ENCODE measurements around the gene KRT73. TPM values are rescaled to one million over a fixed set of nuclear protein-coding genes. Genes with fewer than 3 reads are reported as not detected.

KRT73 gene
- total and polyA plus RNA-seq, 9 of the 15 experiments (the other 6 are each of a cell fraction or from before 2014, with no cell fraction given): 0.09 to 0.18 (median 0.13) TPM; not detected in 5

DNA sequence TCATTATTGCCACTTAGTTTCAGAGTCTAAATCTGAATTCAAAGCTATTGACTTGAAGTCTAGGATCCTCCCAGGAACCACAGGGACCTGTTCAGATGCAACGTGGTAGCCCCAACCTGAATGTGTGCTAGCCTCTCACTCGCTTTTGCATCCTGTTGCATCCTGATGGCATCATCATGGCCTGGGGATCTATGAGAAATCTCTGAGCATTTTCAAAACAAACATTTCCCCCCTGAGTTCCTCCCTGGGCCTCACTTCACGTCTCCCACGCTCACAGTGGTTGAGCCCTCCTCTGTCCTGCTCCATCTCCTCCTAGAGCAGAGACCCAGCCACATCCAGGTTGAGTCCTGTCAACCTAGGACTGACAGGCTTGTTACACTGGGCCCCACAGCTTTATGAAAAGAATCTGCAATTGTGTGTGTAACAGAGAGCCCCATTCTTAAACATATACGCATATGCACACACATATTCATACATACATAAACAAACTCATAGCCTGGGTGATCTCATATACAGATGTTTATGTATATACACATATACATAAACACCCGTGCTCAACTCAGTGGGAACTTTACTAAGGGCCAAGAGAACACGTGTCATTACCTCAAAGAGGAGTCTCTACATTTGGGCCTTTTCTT, 11.7 kb downstream of the KRT73 start (continued):
- TF ChIP-seq, protein P1, sequence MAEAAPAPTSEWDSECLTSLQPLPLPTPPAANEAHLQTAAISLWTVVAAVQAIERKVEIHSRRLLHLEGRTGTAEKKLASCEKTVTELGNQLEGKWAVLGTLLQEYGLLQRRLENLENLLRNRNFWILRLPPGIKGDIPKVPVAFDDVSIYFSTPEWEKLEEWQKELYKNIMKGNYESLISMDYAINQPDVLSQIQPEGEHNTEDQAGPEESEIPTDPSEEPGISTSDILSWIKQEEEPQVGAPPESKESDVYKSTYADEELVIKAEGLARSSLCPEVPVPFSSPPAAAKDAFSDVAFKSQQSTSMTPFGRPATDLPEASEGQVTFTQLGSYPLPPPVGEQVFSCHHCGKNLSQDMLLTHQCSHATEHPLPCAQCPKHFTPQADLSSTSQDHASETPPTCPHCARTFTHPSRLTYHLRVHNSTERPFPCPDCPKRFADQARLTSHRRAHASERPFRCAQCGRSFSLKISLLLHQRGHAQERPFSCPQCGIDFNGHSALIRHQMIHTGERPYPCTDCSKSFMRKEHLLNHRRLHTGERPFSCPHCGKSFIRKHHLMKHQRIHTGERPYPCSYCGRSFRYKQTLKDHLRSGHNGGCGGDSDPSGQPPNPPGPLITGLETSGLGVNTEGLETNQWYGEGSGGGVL (CRISPR knock-in tag; IDR thresholded peaks at IDR 0.05): no peak
- TF ChIP-seq ZNF584 (CRISPR knock-in tag; IDR thresholded peaks at IDR 0.05; ENCODE audit: low read depth) (peak; percentile 94), ZNF436 (CRISPR knock-in tag; IDR thresholded peaks at IDR 0.05) (no peak), NCOA2 (IDR thresholded peaks at IDR 0.05; ENCODE audit: partially characterized antibody in 2 of 2) (no peak), GABPA (tag; conservative IDR thresholded peaks at IDR 0.05; ENCODE audit: low read depth) (0 out of 2 replicates have a peak, but pooled peaks have one; percentile 35), KHSRP (IDR thresholded peaks at IDR 0.05) (no peak), MTA3 (IDR thresholded peaks at IDR 0.05; ENCODE audit: borderline replicate concordance) (no peak), CXXC5 (CRISPR knock-in tag; IDR thresholded peaks at IDR 0.05) (peak; percentile 35; the same call in 1 of the 2 replicates), ZNF274 (IDR thresholded peaks at IDR 0.05; ENCODE audit: borderline replicate concordance, low read depth, low read length) (no peak), SMAD3 (CRISPR knock-in tag; conservative IDR thresholded peaks at IDR 0.05) (no peak), PYGO2 (tag; IDR thresholded peaks at IDR 0.05) (no peak), ZNF134 (CRISPR knock-in tag; conservative IDR thresholded peaks at IDR 0.05) (no peak), OTX1 (CRISPR knock-in tag; IDR thresholded peaks at IDR 0.05) (no peak)
- TF ChIP-seq, protein P2, sequence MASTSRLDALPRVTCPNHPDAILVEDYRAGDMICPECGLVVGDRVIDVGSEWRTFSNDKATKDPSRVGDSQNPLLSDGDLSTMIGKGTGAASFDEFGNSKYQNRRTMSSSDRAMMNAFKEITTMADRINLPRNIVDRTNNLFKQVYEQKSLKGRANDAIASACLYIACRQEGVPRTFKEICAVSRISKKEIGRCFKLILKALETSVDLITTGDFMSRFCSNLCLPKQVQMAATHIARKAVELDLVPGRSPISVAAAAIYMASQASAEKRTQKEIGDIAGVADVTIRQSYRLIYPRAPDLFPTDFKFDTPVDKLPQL (IDR thresholded peaks at IDR 0.05; ENCODE audit: extremely low read depth, insufficient read length): no peak
- TF ChIP-seq, protein P3, sequence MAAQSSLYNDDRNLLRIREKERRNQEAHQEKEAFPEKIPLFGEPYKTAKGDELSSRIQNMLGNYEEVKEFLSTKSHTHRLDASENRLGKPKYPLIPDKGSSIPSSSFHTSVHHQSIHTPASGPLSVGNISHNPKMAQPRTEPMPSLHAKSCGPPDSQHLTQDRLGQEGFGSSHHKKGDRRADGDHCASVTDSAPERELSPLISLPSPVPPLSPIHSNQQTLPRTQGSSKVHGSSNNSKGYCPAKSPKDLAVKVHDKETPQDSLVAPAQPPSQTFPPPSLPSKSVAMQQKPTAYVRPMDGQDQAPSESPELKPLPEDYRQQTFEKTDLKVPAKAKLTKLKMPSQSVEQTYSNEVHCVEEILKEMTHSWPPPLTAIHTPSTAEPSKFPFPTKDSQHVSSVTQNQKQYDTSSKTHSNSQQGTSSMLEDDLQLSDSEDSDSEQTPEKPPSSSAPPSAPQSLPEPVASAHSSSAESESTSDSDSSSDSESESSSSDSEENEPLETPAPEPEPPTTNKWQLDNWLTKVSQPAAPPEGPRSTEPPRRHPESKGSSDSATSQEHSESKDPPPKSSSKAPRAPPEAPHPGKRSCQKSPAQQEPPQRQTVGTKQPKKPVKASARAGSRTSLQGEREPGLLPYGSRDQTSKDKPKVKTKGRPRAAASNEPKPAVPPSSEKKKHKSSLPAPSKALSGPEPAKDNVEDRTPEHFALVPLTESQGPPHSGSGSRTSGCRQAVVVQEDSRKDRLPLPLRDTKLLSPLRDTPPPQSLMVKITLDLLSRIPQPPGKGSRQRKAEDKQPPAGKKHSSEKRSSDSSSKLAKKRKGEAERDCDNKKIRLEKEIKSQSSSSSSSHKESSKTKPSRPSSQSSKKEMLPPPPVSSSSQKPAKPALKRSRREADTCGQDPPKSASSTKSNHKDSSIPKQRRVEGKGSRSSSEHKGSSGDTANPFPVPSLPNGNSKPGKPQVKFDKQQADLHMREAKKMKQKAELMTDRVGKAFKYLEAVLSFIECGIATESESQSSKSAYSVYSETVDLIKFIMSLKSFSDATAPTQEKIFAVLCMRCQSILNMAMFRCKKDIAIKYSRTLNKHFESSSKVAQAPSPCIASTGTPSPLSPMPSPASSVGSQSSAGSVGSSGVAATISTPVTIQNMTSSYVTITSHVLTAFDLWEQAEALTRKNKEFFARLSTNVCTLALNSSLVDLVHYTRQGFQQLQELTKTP (IDR thresholded peaks at IDR 0.05; ENCODE audit: low read depth in 1 of 2, partially characterized antibody in 2 of 2): no peak
- TF ChIP-seq, protein P4, sequence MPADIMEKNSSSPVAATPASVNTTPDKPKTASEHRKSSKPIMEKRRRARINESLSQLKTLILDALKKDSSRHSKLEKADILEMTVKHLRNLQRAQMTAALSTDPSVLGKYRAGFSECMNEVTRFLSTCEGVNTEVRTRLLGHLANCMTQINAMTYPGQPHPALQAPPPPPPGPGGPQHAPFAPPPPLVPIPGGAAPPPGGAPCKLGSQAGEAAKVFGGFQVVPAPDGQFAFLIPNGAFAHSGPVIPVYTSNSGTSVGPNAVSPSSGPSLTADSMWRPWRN (IDR thresholded peaks at IDR 0.05; ENCODE audit: low read depth): no peak
- TF ChIP-seq, protein P5, sequence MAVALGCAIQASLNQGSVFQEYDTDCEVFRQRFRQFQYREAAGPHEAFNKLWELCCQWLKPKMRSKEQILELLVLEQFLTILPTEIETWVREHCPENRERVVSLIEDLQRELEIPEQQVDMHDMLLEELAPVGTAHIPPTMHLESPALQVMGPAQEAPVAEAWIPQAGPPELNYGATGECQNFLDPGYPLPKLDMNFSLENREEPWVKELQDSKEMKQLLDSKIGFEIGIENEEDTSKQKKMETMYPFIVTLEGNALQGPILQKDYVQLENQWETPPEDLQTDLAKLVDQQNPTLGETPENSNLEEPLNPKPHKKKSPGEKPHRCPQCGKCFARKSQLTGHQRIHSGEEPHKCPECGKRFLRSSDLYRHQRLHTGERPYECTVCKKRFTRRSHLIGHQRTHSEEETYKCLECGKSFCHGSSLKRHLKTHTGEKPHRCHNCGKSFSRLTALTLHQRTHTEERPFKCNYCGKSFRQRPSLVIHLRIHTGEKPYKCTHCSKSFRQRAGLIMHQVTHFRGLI (CRISPR knock-in tag; IDR thresholded peaks at IDR 0.05): 0 out of 2 replicates have a peak, but pooled peaks have one; percentile 6
